ENCODE measurements around the gene PISD. TPM values are rescaled to one million over a fixed set of nuclear protein-coding genes. Genes with fewer than 3 reads are reported as not detected.

Gene PISD
- total and polyA plus RNA-seq, 2 of the 8 experiments (the other 6 are each of a cell fraction or from before 2014, with no cell fraction given): 47.8 to 48.2 TPM

GRCh38 chr22:31584804-31585160, 77.2 kb downstream of the PISD start:
- POLR2A ChIA-PET (ENCODE audit: partially characterized antibody): no interaction called here
- no peak for FAIRE-seq

More at GRCh38 chr22:31584804-31585160, 77.2 kb downstream of the PISD start:
- H3K18ac ChIP-seq (ENCODE audit: extremely low read depth, low read length): no peak overlapping the region
- no peak overlapping the region for H3K23ac ChIP-seq (ENCODE audit: insufficient read length)
- H3K79me2 ChIP-seq (ENCODE audit: control insufficient read depth in 1 of 2, insufficient read depth in 2 of 2, low read length in 2 of 2): no peaks in the 10 kb centered on the region
- DNase-seq (ENCODE audit: low read depth in 1 of 2, low spot score in 2 of 2): no peak
- H2BK12ac ChIP-seq (ENCODE audit: low read depth, low read length): no peak overlapping the region
- no peaks in the 10 kb centered on the region for H3K4me1 ChIP-seq (replicated peaks in 1 of 4; ENCODE audit: control insufficient read depth in 3 of 4, insufficient read depth in 4 of 4, low read length in 3 of 4)
- no peak overlapping the region for H2BK15ac ChIP-seq (ENCODE audit: low read length)
- H2BK120ac ChIP-seq (replicated peaks; ENCODE audit: low read depth, low read length): no peak overlapping the region
- peaks cover 0 to 10% (median 5%) of the 10 kb centered on the region in 4 experiments; a peak in 5 of 8 replicates for H3K36me3 ChIP-seq (ENCODE audit: control insufficient read depth in 2 of 4, insufficient read depth in 4 of 4, low read length in 3 of 4)
- no peak overlapping the region for H3K9ac ChIP-seq (replicated peaks in 1 of 4; ENCODE audit: extremely low read depth in 1 of 4, low read depth in 3 of 4, low read length in 3 of 4)
- no peaks in the 10 kb centered on the region for H3K9me3 ChIP-seq (ENCODE audit: insufficient read depth in 2 of 2, low read depth in 1 of 2, low read length in 1 of 2)
- no peak overlapping the region for H3K56ac ChIP-seq (replicated peaks; ENCODE audit: insufficient read length, low read depth, low read length)
- H3K27ac ChIP-seq (ENCODE audit: low read depth, low read length): no peak overlapping the region
- no peak overlapping the region for H4K91ac ChIP-seq (replicated peaks; ENCODE audit: insufficient read length, low read length)
- no peaks in the 10 kb centered on the region; the same call in 1 of the 2 replicates for H3K23me2 ChIP-seq (ENCODE audit: low read depth, low read length)
- H2AFZ ChIP-seq (ENCODE audit: low read length): no peak overlapping the region
- H4K5ac ChIP-seq (ENCODE audit: insufficient read length, low read depth, low read length): no peak overlapping the region
- 96% methylated on average over 5 of the region's 5 CpGs; no CpG with 5 or more reads in 1 of the 2 experiments for WGBS, 2 experiments (ENCODE audit: extremely low coverage in 1 of 2, insufficient coverage in 1 of 2, insufficient read length in 1 of 2, insufficient replicate concordance in 2 of 2, low coverage in 1 of 2, low lambda C conversion rate in 2 of 2, missing lambda C conversion rate in 1 of 2)
- H3K4me2 ChIP-seq (ENCODE audit: insufficient read depth in 1 of 2, low read depth in 2 of 2, low read length in 2 of 2): no peak overlapping the region
- peaks cover 1 to 6% of the 10 kb centered on the region in 2 experiments for H4K20me1 ChIP-seq (replicated peaks in 1 of 2; ENCODE audit: control insufficient read depth in 1 of 2, insufficient read depth in 2 of 2, low read length in 2 of 2)
- TF ChIP-seq RBBP5 (IDR thresholded peaks at IDR 0.05; ENCODE audit: borderline replicate concordance, low read depth, low read length): no peak
- no peak for TF ChIP-seq RNF2 (IDR thresholded peaks at IDR 0.05; ENCODE audit: borderline replicate concordance, low read depth, low read length, missing control alignments, poor library complexity, severe bottlenecking)
- no peak for TF ChIP-seq CHD1 (IDR thresholded peaks at IDR 0.05; ENCODE audit: low read depth, low read length)
- no peak for TF ChIP-seq RFX5 (IDR thresholded peaks at IDR 0.05; ENCODE audit: borderline replicate concordance, low read depth, low read length)
- TF ChIP-seq BCL11A (IDR thresholded peaks at IDR 0.05; ENCODE audit: low read depth in 2 of 2, low read length in 2 of 2): no peak
- H3K4me3 ChIP-seq (ENCODE audit: extremely low read depth in 1 of 4, insufficient read depth in 2 of 4, low read depth in 3 of 4, low read length in 4 of 4): no peak overlapping the region
- H3K14ac ChIP-seq (ENCODE audit: insufficient read length): no peak overlapping the region
- no peak overlapping the region for H2AK5ac ChIP-seq (ENCODE audit: low read depth, low read length)
- CTCF ChIA-PET (ENCODE audit: partially characterized antibody): interaction anchor here (2.0 kb wide), 1 partner anchor 28 kb away, joined by 4 read pairs; no protein-coding TSS in a partner anchor
- H3K79me1 ChIP-seq (ENCODE audit: low read depth, low read length): no peaks in the 10 kb centered on the region
- no peak overlapping the region for H3K4ac ChIP-seq (replicated peaks; ENCODE audit: insufficient read length, low read depth, low read length)
- H3K27me3 ChIP-seq (replicated peaks in 1 of 4; ENCODE audit: control insufficient read depth in 3 of 4, extremely low read depth in 1 of 4, insufficient read depth in 3 of 4, low read length in 3 of 4): no peaks in the 10 kb centered on the region
- H4K8ac ChIP-seq (ENCODE audit: extremely low read depth, insufficient read depth, low read length): no peak overlapping the region
- H2BK20ac ChIP-seq (ENCODE audit: low read length): no peak overlapping the region
- no peak overlapping the region for H2BK5ac ChIP-seq (ENCODE audit: low read depth, low read length)

Data from H1 (cell line).